Fibroblast of pulmonary artery (primary cell): ENCODE data around the gene PTPRQ.

Source experiments
- DNase-seq: peaks from one replicate; pipeline ENCODE4 v3.0.0-alpha.2; 2010; ENCODE audit warnings: low read depth
- H3K4me3 ChIP-seq: replicated peaks from 2 replicates; pipeline ENCODE4 v1.5.1; 2011; ENCODE audit warnings: low read depth, mild to moderate bottlenecking, control low read depth, low read length, moderate library complexity
- TF ChIP-seq, protein P1 (sequence below): IDR thresholded peaks from 2 replicates; pipeline ENCODE4 v1.5.1; 2011; ENCODE audit warnings: mild to moderate bottlenecking, control low read depth, low read length, inconsistent platforms; ENCODE audit errors: missing control alignments

The PTPRQ gene

DNA sequence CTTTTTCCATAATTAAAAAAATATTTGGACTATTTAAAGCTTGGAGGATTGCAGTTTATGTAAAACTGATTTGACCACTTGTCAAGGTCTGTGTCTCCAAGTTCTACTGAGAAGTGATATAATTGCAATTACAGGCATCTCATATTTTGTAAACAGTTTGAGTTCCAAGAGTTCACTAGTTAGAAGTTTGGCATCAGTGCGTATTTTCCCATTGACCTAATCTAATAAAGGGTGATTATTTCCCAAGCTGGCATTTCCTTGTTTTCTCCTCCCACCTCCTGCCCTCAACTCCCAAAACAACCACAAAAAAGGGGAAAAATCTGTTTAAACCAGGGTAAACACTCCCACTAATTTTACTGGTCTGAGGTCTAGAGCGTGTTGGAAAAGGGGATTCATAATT lies 260.4 kb downstream of the PTPRQ start:
- DNase-seq: no peak
- H3K4me3 ChIP-seq: no peak overlapping the region
- TF ChIP-seq, protein P1, sequence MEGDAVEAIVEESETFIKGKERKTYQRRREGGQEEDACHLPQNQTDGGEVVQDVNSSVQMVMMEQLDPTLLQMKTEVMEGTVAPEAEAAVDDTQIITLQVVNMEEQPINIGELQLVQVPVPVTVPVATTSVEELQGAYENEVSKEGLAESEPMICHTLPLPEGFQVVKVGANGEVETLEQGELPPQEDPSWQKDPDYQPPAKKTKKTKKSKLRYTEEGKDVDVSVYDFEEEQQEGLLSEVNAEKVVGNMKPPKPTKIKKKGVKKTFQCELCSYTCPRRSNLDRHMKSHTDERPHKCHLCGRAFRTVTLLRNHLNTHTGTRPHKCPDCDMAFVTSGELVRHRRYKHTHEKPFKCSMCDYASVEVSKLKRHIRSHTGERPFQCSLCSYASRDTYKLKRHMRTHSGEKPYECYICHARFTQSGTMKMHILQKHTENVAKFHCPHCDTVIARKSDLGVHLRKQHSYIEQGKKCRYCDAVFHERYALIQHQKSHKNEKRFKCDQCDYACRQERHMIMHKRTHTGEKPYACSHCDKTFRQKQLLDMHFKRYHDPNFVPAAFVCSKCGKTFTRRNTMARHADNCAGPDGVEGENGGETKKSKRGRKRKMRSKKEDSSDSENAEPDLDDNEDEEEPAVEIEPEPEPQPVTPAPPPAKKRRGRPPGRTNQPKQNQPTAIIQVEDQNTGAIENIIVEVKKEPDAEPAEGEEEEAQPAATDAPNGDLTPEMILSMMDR: no peak

DNA sequence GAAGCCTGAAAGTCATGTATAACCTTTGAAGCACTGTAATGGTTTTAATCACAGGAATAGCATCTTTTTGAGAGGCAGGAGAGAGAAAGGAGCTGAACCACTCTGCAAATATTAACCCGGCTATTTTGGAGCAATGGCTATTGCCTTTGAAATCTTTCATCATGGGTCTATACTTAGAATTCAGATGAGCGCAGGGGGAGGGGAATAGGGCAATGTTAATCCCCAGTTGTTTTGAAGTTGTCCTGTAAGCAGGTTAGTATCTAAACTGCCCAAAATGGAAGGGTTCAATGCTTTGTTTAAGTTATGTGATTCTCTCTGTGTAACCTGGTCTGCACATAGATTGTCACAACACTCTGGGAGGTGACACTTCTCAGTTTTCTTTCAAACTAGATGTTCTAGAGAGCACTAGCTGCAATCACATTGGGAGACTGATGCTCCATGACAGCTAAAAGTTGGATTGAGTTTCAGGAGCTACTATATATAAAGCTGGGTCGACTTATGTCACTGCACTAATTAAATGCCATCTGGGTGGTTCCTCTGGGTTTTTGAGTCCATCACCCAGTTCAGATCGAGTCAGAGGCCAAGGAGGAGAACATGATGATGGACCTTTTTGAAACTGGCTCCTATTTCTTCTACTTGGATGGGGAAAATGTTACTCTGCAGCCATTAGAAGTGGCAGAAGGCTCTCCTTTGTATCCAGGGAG lies 263.2 kb downstream of the PTPRQ start, which contains the start of gene MYF6:
Gene MYF6, plus strand, starts transcription at position 509 of the 704 bp plus-strand sequence. Its CDS starts 86 bp downstream, at position 595.
- DNase-seq: no peak
- peak within 1 kb of the TSS; percentile 31 for H3K4me3 ChIP-seq
- TF ChIP-seq, protein P1: no peak

DNA sequence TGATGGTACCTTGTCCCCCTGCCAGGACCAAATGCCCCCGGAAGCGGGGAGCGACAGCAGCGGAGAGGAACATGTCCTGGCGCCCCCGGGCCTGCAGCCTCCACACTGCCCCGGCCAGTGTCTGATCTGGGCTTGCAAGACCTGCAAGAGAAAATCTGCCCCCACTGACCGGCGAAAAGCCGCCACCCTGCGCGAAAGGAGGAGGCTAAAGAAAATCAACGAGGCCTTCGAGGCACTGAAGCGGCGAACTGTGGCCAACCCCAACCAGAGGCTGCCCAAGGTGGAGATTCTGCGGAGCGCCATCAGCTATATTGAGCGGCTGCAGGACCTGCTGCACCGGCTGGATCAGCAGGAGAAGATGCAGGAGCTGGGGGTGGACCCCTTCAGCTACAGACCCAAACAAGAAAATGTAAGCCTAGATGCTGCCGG lies 263.8 kb downstream of the PTPRQ start:
- no peak for DNase-seq
- TF ChIP-seq, protein P1: no peak
- no peak overlapping the region for H3K4me3 ChIP-seq

- TF ChIP-seq, protein P1: no peak
- DNase-seq: peak; percentile 17
- H3K4me3 ChIP-seq: peak overlapping the region; percentile 31
These were observed 264.4 kb downstream of the PTPRQ start for GRCh38 chr12:80708259-80708974.

DNA sequence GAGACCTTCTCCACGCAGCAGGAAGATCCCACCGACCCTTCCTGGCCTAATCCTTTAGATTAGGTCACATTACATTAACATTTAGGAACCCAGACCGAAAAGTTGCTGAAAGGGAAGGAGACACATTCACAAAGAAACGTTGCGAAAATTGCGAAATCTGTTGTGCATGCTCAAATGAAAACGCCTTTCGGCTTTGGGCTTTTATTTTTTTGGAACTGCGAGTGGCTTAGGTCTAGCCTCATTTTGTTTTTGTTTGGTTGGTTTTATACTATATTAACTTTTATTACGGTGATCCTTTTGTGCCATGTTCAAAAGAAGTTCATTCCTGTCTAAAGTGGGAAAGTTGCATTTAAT lies 264.9 kb downstream of the PTPRQ start:
- peak overlapping the region; percentile 31 for H3K4me3 ChIP-seq
- TF ChIP-seq, protein P1: no peak
- DNase-seq: peak; percentile 22

DNA sequence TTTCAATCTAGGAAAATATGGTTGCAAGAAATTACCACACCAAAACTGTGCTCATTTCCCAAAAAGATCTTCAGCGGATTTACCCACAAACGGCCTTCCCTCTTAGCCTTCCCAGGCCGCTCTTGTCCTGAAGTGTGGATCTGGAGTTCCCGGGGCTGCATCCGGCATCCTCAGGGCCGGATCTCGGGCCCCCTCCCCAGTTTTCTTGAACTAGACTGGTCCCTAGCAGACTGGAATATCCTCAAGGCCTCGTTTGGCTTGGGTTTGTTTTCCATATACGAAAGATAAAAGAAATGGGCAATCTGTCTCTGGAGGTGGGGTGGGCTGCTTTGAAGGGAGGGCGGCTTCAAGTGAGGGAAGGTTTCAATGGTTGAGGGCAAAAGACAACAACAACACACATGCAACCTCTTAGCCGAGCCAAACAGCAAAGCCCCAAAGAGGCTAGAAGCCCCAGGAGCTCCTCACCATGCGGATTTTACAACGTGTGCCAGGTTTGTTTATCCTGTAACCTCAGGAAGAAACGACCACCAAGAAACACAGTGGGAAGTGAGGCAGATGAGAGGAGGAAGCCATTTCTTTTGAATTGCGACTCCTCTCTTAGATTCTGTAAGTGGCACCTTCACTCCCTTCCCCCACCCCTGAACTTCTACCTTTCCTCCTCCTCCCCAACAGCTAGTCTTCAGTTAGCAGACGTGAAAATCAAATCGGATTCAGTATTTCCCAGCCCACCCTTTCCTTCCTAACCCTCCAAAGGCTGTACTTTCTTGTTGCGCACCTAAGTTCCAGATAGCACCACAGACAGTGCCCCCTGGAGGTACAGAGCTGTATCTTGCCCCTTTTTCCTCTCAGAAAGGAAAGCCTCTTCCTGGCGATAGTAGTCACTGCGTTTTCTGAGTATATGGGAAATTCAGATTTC lies 266.0 kb downstream of the PTPRQ start:
- DNase-seq: peak; percentile 20
- TF ChIP-seq, protein P1: peak; percentile 45
- H3K4me3 ChIP-seq: no peak overlapping the region
